Activated CD8-positive, alpha-beta T cell treated with anti-CD3 and anti-CD28 coated beads for 36 hours (primary cell): ENCODE measurements around the gene ABCA7. TPM values are rescaled to one million over a fixed set of nuclear protein-coding genes. Genes with fewer than 3 reads are reported as not detected.

Source experiments
- ATAC-seq: fragments of 200-7000 bp; cut with Tn5 transposase; one replicate; pipeline ENCODE4 v1.10.0; 2021; ENCODE audit warnings: mild to moderate bottlenecking, moderate library complexity
- CTCF ChIA-PET: fragments of 350-600 bp; sonication (Branson Sonifier 250); formaldehyde crosslinking; loops from one replicate; lab custom pipeline; 2021; ENCODE audit warnings: antibody characterized with exemption; lab: Charles Lee
- POLR2A ChIA-PET: fragments of 350-600 bp; sonication (Branson Sonifier 250); formaldehyde crosslinking; loops from one replicate; lab custom pipeline; 2021; ENCODE audit warnings: antibody characterized with exemption; lab: Charles Lee
- DNase-seq: peaks from one replicate; pipeline ENCODE4 v3.0.0-alpha.2; 2020
- H3K27ac Mint-ChIP-seq: one replicate; pipeline ENCODE4 v1.8.0; 2021; ENCODE audit warnings: mild to moderate bottlenecking, mixed read lengths
- H3K27me3 Mint-ChIP-seq: one replicate; pipeline ENCODE4 v1.8.0; 2021; ENCODE audit warnings: mixed read lengths
- H3K36me3 Mint-ChIP-seq: one replicate; pipeline ENCODE4 v1.8.0; 2021; ENCODE audit warnings: low read depth, mixed read lengths
- H3K4me1 Mint-ChIP-seq: one replicate; pipeline ENCODE4 v1.8.0; 2021; ENCODE audit warnings: low read depth, mixed read lengths
- H3K4me3 Mint-ChIP-seq: one replicate; pipeline ENCODE4 v1.8.0; 2021; ENCODE audit warnings: mild to moderate bottlenecking, moderate library complexity, mixed read lengths
- H3K9me3 Mint-ChIP-seq: one replicate; pipeline ENCODE4 v1.8.0; 2021; ENCODE audit warnings: mixed read lengths
- intact Hi-C: fragments of 100-400 bp; cut with micrococcal nuclease; formaldehyde crosslinking; loops from one replicate; pipeline ENCODE4 v1.10.0; 2022
- total RNA-seq, 2 experiments: library from RNA; stranded (reverse); gene quantifications; one replicate each; pipeline ENCODE4 v1.2.3, GENCODE V29; 2021
- TF ChIP-seq, protein P1 (sequence below): fragments of 200-600 bp; IDR thresholded peaks from one replicate; pipeline ENCODE4 v1.8.0; 2022; ENCODE audit warnings: antibody characterized with exemption, mild to moderate bottlenecking

Gene ABCA7
- total RNA-seq, 2 experiments from 2014 or later: 14.0 to 14.6 TPM

DNA sequence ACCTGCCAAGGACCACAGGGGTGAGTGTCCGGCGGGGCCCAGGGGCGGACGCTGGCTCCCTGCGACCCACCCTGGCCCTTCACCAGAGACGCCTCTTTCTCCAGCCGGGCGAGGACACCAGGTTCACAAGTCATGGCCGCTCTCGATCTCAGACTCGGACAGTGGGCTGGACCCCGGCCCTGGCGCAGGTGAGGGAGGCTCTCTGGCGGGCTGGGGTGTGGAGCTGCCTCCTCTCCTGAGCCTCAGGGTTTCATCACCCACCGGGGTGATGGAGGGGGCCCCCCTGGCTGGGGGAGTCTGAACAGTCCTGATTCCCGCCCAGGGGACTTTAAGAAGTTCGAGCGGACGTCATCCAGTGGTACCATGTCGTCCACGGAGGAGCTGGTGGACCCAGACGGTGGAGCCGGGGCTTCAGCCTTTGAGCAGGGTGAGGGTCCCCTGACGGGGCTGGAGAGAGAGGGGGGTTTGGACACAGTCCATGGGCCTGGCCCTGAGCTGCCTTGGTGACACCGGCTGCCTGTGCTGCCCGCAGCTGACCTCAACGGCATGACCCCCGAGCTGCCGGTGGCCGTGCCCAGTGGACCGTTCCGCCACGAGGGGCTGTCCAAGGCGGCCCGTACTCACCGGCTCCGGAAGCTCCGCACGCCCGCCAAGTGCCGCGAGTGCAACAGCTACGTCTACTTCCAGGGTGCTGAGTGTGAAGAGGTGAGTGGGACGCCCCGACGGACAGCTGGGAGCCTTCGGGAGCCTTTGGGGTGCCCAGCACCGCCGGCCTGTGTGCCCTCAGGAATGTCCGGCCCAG, 40.7 kb downstream of the ABCA7 start:
- peaks cover 69% of the 10 kb centered on the region for H3K36me3 Mint-ChIP-seq

GRCh38 chr19:1081301-1082164, 41.6 kb downstream of the ABCA7 start:
- H3K4me3 Mint-ChIP-seq: no peak overlapping the region
- H3K36me3 Mint-ChIP-seq: peaks cover 66% of the 10 kb centered on the region
- H3K27me3 Mint-ChIP-seq: no peaks in the 10 kb centered on the region
- H3K27ac Mint-ChIP-seq: no peak overlapping the region
- CTCF ChIA-PET: interaction anchor here (0.7 to 3.9 kb wide), 3 partner anchors 9 to 15 kb away, joined by 3 to 22 read pairs (median 4); partner anchors contain the start of gene ARHGAP45
- POLR2A ChIA-PET: interaction anchor here (0.6 to 12.2 kb wide), 17 partner anchors 6 to 188 kb away, joined by 3 to 148 read pairs (median 5); partner anchors contain the start of genes CIRBP, CNN2, POLR2E and RNU6-2
- DNase-seq: no peak
- ATAC-seq: no peak
- peaks cover 58% of the 10 kb centered on the region for H3K4me1 Mint-ChIP-seq
- H3K9me3 Mint-ChIP-seq: no peaks in the 10 kb centered on the region
- intact Hi-C loops: no loop called here
- TF ChIP-seq, protein P1, sequence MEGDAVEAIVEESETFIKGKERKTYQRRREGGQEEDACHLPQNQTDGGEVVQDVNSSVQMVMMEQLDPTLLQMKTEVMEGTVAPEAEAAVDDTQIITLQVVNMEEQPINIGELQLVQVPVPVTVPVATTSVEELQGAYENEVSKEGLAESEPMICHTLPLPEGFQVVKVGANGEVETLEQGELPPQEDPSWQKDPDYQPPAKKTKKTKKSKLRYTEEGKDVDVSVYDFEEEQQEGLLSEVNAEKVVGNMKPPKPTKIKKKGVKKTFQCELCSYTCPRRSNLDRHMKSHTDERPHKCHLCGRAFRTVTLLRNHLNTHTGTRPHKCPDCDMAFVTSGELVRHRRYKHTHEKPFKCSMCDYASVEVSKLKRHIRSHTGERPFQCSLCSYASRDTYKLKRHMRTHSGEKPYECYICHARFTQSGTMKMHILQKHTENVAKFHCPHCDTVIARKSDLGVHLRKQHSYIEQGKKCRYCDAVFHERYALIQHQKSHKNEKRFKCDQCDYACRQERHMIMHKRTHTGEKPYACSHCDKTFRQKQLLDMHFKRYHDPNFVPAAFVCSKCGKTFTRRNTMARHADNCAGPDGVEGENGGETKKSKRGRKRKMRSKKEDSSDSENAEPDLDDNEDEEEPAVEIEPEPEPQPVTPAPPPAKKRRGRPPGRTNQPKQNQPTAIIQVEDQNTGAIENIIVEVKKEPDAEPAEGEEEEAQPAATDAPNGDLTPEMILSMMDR: no peak

More for the DNA sequence above, 40.7 kb downstream of the ABCA7 start:
- H3K4me3 Mint-ChIP-seq: no peak overlapping the region
- ChIA-PET POLR2A (interaction anchor here (0.9 to 12.2 kb wide), 15 partner anchors 7 to 189 kb away, joined by 3 to 148 read pairs (median 5); partner anchors contain the start of genes ARHGAP45, CBARP, CIRBP and CNN2), CTCF (interaction anchor here (0.6 to 3.9 kb wide), 9 partner anchors 10 to 164 kb away, joined by 3 to 22 read pairs (median 4); partner anchors contain the start of gene ARHGAP45)
- H3K27me3 Mint-ChIP-seq: no peaks in the 10 kb centered on the region
- H3K27ac Mint-ChIP-seq: no peak overlapping the region
- peak; percentile 7 for DNase-seq
- TF ChIP-seq, protein P1: no peak
- no peaks in the 10 kb centered on the region for H3K9me3 Mint-ChIP-seq
- peaks cover 62% of the 10 kb centered on the region for H3K4me1 Mint-ChIP-seq
- ATAC-seq: no peak
- intact Hi-C loops: no loop called here

- peaks cover 63% of the 10 kb centered on the region for H3K36me3 Mint-ChIP-seq
- H3K4me3 Mint-ChIP-seq: no peak overlapping the region
- H3K4me1 Mint-ChIP-seq: peaks cover 53% of the 10 kb centered on the region
Measured at GRCh38 chr19:1082165-1082927, 42.4 kb downstream of the ABCA7 start.

More at GRCh38 chr19:1082165-1082927, 42.4 kb downstream of the ABCA7 start:
- TF ChIP-seq, protein P1: no peak
- no peaks in the 10 kb centered on the region for H3K27me3 Mint-ChIP-seq
- H3K27ac Mint-ChIP-seq: no peak overlapping the region
- CTCF ChIA-PET: interaction anchor here (0.7 to 3.9 kb wide), 2 partner anchors 16 to 184 kb away, joined by 4 to 22 read pairs; partner anchors contain the start of gene ARHGAP45
- H3K9me3 Mint-ChIP-seq: no peaks in the 10 kb centered on the region
- ATAC-seq: peak; percentile 77
- POLR2A ChIA-PET: interaction anchor here (0.6 to 10.0 kb wide), 14 partner anchors 8 to 402 kb away, joined by 3 to 72 read pairs (median 3); partner anchors contain the start of genes CIRBP, POLR2E and RNU6-2
- intact Hi-C loops: no loop called here
- DNase-seq: peak; percentile 94
